Superior temporal gyrus (tissue), 1 donor: ENCODE measurements around the gene NOPCHAP1.

Experiments
- DNase-seq: peaks from one replicate; pipeline ENCODE4 v3.0.0-alpha.2; 2016; ENCODE audit errors: extremely low spot score

The NOPCHAP1 gene

DNA sequence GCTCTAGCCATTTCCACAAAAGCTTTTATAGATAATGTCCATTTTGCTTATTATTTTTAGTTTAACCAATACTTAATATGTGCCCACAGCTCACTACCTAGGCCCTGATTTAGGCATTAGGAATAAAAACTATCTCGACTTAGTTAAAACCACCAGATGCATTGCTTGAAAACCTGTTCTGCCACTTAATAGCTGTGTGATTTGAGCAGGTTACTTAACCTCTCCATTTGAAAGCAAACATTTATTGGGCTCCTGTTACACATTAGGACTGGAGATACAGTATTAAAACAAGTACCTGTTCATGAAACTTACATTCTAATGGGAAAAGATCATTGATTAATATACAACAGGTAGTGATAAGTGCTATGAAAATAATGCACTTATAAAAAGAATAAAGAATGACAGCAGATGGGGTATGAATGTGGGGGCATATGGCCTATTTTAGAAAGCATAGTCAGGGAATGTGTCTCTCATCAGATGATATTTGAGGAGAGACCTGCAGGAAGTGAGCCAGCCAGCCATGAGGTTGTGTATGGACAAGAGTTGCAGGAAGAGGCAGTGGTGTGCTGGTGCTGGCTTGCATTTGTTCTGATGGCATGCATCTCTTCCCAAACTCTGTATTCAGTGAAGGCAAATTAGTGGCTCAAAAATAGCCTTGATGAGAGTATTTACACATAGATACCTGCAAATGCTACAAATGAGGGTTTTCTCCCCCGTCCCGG, 34.3 kb downstream of the NOPCHAP1 start:
- no peak for DNase-seq

DNA sequence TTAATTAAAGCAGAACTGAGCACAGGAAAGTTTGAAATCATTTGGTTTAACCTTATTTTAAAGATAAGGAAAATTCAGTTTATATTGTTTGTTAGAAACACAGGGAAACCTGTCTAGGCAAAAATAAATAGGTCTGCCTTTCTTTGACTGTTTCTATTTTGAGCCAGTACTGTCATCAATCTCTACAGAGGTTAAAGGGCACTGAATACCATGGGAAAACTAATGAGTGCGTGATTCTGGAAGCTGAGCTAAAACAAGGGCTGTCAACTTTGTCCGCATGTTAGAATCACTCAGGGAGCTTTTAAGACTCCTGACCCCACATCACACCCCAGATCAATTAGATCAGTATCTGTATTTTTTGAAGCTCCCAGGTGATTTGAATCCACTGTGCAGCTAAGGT, 38.8 kb downstream of the NOPCHAP1 start:
- no peak for DNase-seq

DNA sequence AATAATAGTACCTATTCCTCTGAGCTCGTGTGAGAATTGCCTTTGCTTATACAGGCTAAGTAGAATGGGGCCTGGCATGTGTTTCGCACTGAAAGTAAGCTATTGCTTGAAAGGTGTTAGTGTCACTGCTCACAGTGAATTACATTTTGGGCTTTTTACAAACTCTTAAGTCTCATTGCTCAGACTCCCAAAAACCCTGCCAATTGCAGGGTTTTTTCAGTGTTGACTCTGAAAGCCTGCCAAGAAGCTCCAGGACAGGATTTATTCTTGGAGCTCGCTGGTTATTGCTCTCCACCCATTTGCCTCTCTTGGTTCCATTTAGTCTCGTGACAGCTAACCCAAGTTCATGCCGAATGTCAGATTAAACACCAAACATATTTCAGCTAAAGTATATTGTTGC, 39.8 kb downstream of the NOPCHAP1 start:
- peak; percentile 74 for DNase-seq

DNA sequence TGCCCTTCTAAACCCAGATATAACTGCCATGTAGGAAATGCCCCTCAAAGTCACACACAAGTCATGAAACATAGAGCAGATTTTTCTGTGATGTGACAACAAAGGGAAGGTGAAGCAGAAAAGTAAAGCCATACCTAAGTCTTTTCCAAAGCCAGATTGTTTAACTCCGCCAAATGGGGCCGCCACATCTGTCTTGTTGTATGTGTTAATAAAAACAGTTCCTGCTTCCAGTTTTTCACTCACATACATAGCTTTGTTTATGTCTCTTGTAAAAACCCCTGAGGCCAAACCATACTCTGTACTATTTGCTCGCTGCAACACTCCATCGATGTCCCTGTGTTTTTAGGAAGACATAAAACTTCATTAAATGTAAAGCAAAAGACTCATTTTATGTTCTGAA, 40.3 kb downstream of the NOPCHAP1 start:
- no peak for DNase-seq

DNA sequence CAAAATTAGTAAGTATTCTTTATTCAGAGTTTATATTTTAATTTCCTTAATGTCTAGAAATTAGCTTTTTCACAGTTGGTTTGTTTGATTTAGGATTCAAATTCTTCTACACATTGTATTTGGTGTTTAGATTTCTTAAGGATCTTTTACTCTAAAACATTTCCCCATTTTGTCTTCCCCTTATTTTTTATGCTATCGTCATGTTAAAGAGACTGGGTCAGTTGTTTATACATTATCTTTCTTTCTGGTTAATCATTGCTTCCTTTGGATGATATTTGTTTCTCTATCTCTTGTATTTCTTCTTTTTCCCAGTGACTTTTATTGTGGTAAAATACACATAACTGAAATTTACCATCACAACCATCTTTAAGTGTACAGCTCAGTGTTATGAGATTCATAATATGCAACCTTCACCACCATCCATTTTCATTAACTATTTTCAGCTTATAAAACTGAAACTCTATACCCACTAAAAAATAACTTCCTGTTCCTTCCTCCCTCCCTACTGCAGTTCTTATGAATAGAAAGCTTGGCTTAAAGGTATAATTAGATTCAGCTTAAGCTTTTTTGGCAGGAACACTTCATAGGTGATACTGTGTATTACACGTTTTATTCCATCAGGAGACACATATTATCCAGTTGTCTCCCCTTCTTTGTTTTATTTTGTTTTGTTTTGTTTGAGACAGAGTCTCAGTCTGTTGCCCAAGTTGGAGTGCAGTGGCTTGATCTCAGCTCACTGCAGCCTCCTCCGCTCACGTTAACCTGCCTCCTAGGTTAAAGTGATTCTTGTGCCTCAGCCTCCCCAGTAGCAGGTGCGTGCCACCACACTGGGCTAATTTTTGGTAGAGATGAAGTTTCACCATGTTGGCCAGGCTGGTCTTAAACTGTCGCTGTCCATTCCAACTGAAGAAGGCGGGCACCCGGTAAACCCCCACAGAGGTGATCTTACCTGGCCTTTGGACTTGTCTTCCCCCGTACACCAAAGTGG, 45.0 kb downstream of the NOPCHAP1 start:
- DNase-seq = no peak

DNA sequence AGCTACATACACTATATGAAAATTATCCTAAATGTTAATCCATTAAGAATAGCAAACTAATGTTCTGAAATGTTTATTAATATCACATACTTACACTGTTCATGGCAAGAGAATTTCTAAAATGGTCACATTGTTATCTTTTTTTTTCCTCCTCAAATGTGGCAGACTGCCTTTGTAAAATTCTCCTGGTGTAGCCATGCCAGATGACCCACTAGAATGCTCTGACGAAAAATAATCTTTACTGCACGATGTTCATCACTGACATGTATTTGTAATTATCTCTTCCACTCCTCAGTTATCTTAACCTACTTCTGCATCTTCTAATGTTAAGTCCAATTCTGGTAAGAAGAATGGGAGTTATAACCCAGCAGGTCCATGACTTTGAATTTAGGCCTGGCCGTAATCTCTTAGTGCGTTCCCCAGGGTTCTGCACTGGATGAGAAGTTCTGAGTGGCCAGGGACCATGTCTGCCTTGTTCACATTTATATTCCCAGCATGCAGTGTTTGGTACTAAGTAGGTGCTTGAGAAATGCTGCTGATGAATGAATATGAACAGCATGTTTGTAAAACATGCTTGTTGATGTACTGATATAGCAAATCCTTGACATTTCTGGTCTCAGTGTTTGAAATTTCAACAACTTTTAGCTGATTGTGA, 46.7 kb downstream of the NOPCHAP1 start:
- no peak for DNase-seq

DNA sequence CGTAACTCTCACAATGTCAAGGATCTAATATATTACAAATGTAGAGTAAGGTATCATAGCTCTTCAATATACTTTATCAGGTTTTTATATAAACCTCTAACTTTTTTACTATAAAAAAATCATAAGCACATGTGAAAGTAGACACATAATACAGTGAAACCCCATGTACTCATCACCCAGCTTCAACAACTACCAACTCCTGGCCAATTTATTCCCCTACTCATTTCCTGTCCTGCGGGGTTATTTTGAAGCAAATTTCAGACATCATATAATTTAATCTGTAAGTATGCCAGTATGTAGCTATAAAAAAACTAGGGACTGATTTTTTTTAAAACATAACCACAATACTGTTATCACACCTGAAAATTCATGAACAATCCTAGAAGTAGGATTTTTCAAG, 47.7 kb downstream of the NOPCHAP1 start:
- DNase-seq = no peak
